Neural cell (in vitro differentiated cells): ENCODE results near the gene IL6R. TPM values are rescaled to one million over a fixed set of nuclear protein-coding genes. Genes with fewer than 3 reads are reported as not detected.

Experiments
- H2AFZ ChIP-seq: fragments of 200-600, 300-800 bp; sonication (generic), shearing (Covaris generic); 2 replicates; pipeline ENCODE4 v1.6.0; 2014; ENCODE audit warnings: low read depth, mild to moderate bottlenecking, antibody characterized with exemption, low read length, moderate library complexity
- H3F3A ChIP-seq: fragments of 200-600 bp; shearing (Covaris generic); 2 replicates; pipeline ENCODE4 v1.6.1; 2016; ENCODE audit warnings: mild to moderate bottlenecking, moderate library complexity, mixed read lengths, antibody characterized with exemption, low read length; ENCODE audit not compliant: insufficient read depth, poor library complexity, severe bottlenecking
- H3K27ac ChIP-seq: fragments of 200-600, 300-800 bp; sonication (generic), shearing (Covaris generic); 2 replicates; pipeline ENCODE4 v1.5.1; 2014; ENCODE audit warnings: mild to moderate bottlenecking, low read length, moderate library complexity
- H3K27me3 ChIP-seq: fragments of 300-800, 200-600 bp; sonication (generic), shearing (Covaris generic); 2 replicates; pipeline ENCODE4 v1.6.0; 2014; ENCODE audit warnings: mild to moderate bottlenecking, low read depth, low read length, moderate library complexity; ENCODE audit not compliant: insufficient read depth
- H3K36me3 ChIP-seq: fragments of 300-800, 200-600 bp; sonication (generic), shearing (Covaris generic); 2 replicates; pipeline ENCODE4 v1.5.1; 2014; ENCODE audit warnings: mild to moderate bottlenecking, antibody characterized with exemption, low read length, moderate library complexity; ENCODE audit not compliant: insufficient read depth
- H3K4me2 ChIP-seq: fragments of 300-800, 200-600 bp; sonication (generic), shearing (Covaris generic); 2 replicates; pipeline ENCODE4 v1.6.0; 2014; ENCODE audit warnings: mild to moderate bottlenecking, low read length
- H3K4me3 ChIP-seq: fragments of 300-800, 200-600 bp; sonication (generic), shearing (Covaris generic); 2 replicates; pipeline ENCODE4 v1.5.1; 2014; ENCODE audit warnings: mild to moderate bottlenecking, low read length, moderate library complexity
- H3K79me2 ChIP-seq: fragments of 200-600 bp; shearing (Covaris generic); replicated peaks from 2 replicates; pipeline ENCODE4 v1.6.0; 2014; ENCODE audit warnings: mild to moderate bottlenecking, low read length, moderate library complexity; ENCODE audit not compliant: insufficient read depth
- H3K9ac ChIP-seq: fragments of 300-800, 200-600 bp; sonication (generic), shearing (Covaris generic); 2 replicates; pipeline ENCODE4 v1.6.1; 2016; ENCODE audit warnings: mild to moderate bottlenecking, low read length, mixed read lengths
- H3K9me2 ChIP-seq: fragments of 200-600 bp; shearing (Covaris generic); 2 replicates; pipeline ENCODE4 v1.6.1; 2016; ENCODE audit warnings: mild to moderate bottlenecking, low read length, mixed read lengths; ENCODE audit not compliant: insufficient read depth
- H3K9me3 ChIP-seq: fragments of 200-600, 300-800 bp; sonication (generic), shearing (Covaris generic); 2 replicates; pipeline ENCODE4 v1.6.1; 2016; ENCODE audit warnings: mild to moderate bottlenecking, mixed run types, low read length, moderate library complexity, mixed read lengths
- H4K20me1 ChIP-seq: fragments of 200-600 bp; shearing (Covaris generic); 2 replicates; pipeline ENCODE4 v1.6.1; 2016; ENCODE audit warnings: mild to moderate bottlenecking, mixed run types; ENCODE audit not compliant: insufficient read depth
- EP300 ChIP-seq: fragments of 450-650 bp; conservative IDR thresholded peaks from 2 replicates; pipeline ENCODE4 v1.6.1; 2014; ENCODE audit warnings: antibody characterized with exemption, mild to moderate bottlenecking, moderate library complexity; ENCODE audit not compliant: poor library complexity, severe bottlenecking
- EZH2 ChIP-seq: fragments of 200-600, 300-800 bp; shearing (Covaris generic), sonication (generic); IDR thresholded peaks from 2 replicates; pipeline ENCODE4 v1.6.1; 2014; ENCODE audit warnings: antibody characterized with exemption, low read length, borderline replicate concordance, mild to moderate bottlenecking; ENCODE audit not compliant: insufficient read depth, poor library complexity, severe bottlenecking
- MXI1 ChIP-seq: fragments of 450-650 bp; conservative IDR thresholded peaks from 2 replicates; pipeline ENCODE4 v1.6.1; 2014; ENCODE audit warnings: antibody characterized with exemption, mild to moderate bottlenecking; ENCODE audit not compliant: poor library complexity, severe bottlenecking
- POLR2AphosphoS5 ChIP-seq: IDR thresholded peaks from 2 replicates; pipeline ENCODE4 v1.6.1; 2012
- RAD21 ChIP-seq: fragments of 450-650 bp; conservative IDR thresholded peaks from 2 replicates; pipeline ENCODE4 v1.6.1; 2014; ENCODE audit warnings: antibody characterized with exemption, mild to moderate bottlenecking, moderate library complexity
- REST ChIP-seq: IDR thresholded peaks from 2 replicates; pipeline ENCODE4 v1.6.1; 2012; ENCODE audit warnings: borderline replicate concordance
- SMC3 ChIP-seq: fragments of 450-650 bp; conservative IDR thresholded peaks from 2 replicates; pipeline ENCODE4 v1.6.1; 2014; ENCODE audit warnings: antibody characterized with exemption, mild to moderate bottlenecking, moderate library complexity; ENCODE audit not compliant: poor library complexity
- TAF1 ChIP-seq: IDR thresholded peaks from 2 replicates; pipeline ENCODE4 v1.6.1; 2012; ENCODE audit warnings: low read depth
- polyA plus RNA-seq: library from polyadenylated mRNA; depleted of rRNA; stranded (reverse); fragments of >200 nt; gene quantifications from 2 replicates; pipeline ENCODE4 v1.2.3, GENCODE V29; 2014
- TF ChIP-seq, protein P1 (sequence below): fragments of 450-650 bp; IDR thresholded peaks from 2 replicates; pipeline ENCODE4 v1.5.1; 2014; ENCODE audit warnings: antibody characterized with exemption, mild to moderate bottlenecking, moderate library complexity; ENCODE audit not compliant: poor library complexity, severe bottlenecking

The IL6R gene
- polyA plus RNA-seq, 1 donor from 2014 or later, result not detected

DNA sequence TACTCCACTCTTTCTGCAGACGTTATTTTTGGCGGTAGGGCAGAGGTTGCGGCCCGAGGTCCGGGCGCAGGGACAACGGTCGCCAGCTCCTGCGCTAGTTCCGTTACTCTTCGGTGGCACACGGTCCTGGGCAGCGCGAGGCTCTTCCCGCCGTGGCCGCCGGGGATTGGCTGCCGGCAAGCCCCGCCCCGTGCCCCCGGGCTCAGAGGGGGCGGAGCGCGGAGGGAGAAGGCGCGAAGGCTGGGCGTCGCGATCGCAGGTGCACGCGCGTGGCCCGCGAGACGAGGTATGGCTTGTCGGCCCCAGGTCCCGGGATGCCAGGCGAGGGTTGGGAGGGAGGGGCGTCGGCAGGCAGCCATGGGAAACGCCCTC, 97.6 kb downstream of the IL6R start:
- no peaks in the 10 kb centered on the region for H3K9me2 ChIP-seq
- peaks cover 76% of the 10 kb centered on the region for H3K27me3 ChIP-seq
- H3K4me2 ChIP-seq, result no peak overlapping the region
- H3F3A ChIP-seq, result no peaks in the 10 kb centered on the region
- no peaks in the 10 kb centered on the region for H3K79me2 ChIP-seq
- H3K4me3 ChIP-seq, result peak overlapping the region; percentile 46
- H3K9me3 ChIP-seq, result peaks cover 7% of the 10 kb centered on the region
- no peak for TF ChIP-seq TAF1
- TF ChIP-seq POLR2AphosphoS5, result no peak
- no peak for TF ChIP-seq EZH2
- no peak for TF ChIP-seq EP300
- no peak for TF ChIP-seq REST
- TF ChIP-seq, protein P1, sequence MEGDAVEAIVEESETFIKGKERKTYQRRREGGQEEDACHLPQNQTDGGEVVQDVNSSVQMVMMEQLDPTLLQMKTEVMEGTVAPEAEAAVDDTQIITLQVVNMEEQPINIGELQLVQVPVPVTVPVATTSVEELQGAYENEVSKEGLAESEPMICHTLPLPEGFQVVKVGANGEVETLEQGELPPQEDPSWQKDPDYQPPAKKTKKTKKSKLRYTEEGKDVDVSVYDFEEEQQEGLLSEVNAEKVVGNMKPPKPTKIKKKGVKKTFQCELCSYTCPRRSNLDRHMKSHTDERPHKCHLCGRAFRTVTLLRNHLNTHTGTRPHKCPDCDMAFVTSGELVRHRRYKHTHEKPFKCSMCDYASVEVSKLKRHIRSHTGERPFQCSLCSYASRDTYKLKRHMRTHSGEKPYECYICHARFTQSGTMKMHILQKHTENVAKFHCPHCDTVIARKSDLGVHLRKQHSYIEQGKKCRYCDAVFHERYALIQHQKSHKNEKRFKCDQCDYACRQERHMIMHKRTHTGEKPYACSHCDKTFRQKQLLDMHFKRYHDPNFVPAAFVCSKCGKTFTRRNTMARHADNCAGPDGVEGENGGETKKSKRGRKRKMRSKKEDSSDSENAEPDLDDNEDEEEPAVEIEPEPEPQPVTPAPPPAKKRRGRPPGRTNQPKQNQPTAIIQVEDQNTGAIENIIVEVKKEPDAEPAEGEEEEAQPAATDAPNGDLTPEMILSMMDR, result no peak
- TF ChIP-seq MXI1, result no peak
- H3K27ac ChIP-seq, result no peak overlapping the region
- H3K36me3 ChIP-seq, result no peaks in the 10 kb centered on the region
- no peaks in the 10 kb centered on the region for H4K20me1 ChIP-seq
- no peak overlapping the region for H2AFZ ChIP-seq
- H3K9ac ChIP-seq, result no peak overlapping the region

GRCh38 chr1:154503898-154504297, 98.8 kb downstream of the IL6R start:
- H3K9me2 ChIP-seq, result no peaks in the 10 kb centered on the region
- H3F3A ChIP-seq, result no peaks in the 10 kb centered on the region
- peaks cover 72% of the 10 kb centered on the region for H3K27me3 ChIP-seq
- H4K20me1 ChIP-seq, result no peaks in the 10 kb centered on the region
- no peak overlapping the region for H3K4me3 ChIP-seq
- no peak overlapping the region for H3K9ac ChIP-seq
- TF ChIP-seq EP300, result no peak
- TF ChIP-seq REST, result no peak
- no peak for TF ChIP-seq EZH2
- TF ChIP-seq, protein P1, result no peak
- TF ChIP-seq RAD21, result no peak
- no peak for TF ChIP-seq TAF1
- no peak for TF ChIP-seq POLR2AphosphoS5
- TF ChIP-seq MXI1, result no peak
- TF ChIP-seq SMC3, result no peak
- H2AFZ ChIP-seq, result no peak overlapping the region
- no peak overlapping the region for H3K4me2 ChIP-seq
- H3K79me2 ChIP-seq, result no peaks in the 10 kb centered on the region
- H3K9me3 ChIP-seq, result peaks cover 7% of the 10 kb centered on the region
- no peaks in the 10 kb centered on the region for H3K36me3 ChIP-seq
- H3K27ac ChIP-seq, result no peak overlapping the region
